Neutrophil (primary cell): ENCODE data around the gene TMEM164.

Experiments
- H3K27ac ChIP-seq: fragments of 200-600 bp; sonication (generic); 2 replicates; pipeline ENCODE4 v1.5.1; 2016; ENCODE audit warnings: mild to moderate bottlenecking, moderate library complexity
- H3K27me3 ChIP-seq: fragments of 200-600 bp; sonication (generic); 2 replicates; pipeline ENCODE4 v1.6.0; 2016; ENCODE audit warnings: mild to moderate bottlenecking
- H3K36me3 ChIP-seq: fragments of 200-600 bp; sonication (generic); 2 replicates; pipeline ENCODE4 v1.5.1; 2017
- H3K4me1 ChIP-seq, 2 experiments: fragments of 200-600 bp in 1 of 2; sonication (generic) in 1 of 2; 1 replicate in 1 of 2; 2 replicates in 1 of 2; pipeline versions ENCODE4 v1.5.1 to v1.6.1; 2013 to 2016; ENCODE audit warnings: low read depth in 1 of 2, low read length in 1 of 2, mild to moderate bottlenecking in 1 of 2, moderate library complexity in 1 of 2; ENCODE audit not compliant: control insufficient read depth in 1 of 2, insufficient read depth in 1 of 2
- H3K4me3 ChIP-seq, 2 experiments: fragments of 200-600 bp in 1 of 2; sonication (generic) in 1 of 2; 1 replicate in 1 of 2; 2 replicates in 1 of 2; pipeline ENCODE4 v1.5.1; 2013 to 2016; ENCODE audit warnings: low read depth in 1 of 2, low read length in 1 of 2, mild to moderate bottlenecking in 1 of 2, moderate library complexity in 1 of 2
- H3K9me3 ChIP-seq: fragments of 200-600 bp; sonication (generic); 2 replicates; pipeline ENCODE4 v1.5.1; 2016
- CTCF ChIP-seq: fragments of 200-600 bp; sonication (generic); IDR thresholded peaks from 2 replicates; pipeline ENCODE4 v1.5.1; 2016; ENCODE audit warnings: antibody characterized with exemption

TMEM164 gene

GRCh38 chrX:110118530-110118929 is 115.6 kb downstream of the TMEM164 start:
- Histone ChIP-seq H3K4me3 (no peak overlapping the region), H3K36me3 (peaks cover 8% of the 10 kb centered on the region), H3K27me3 (no peaks in the 10 kb centered on the region), H3K4me1 (peaks cover 9% of the 10 kb centered on the region in 2 experiments), H3K9me3 (no peaks in the 10 kb centered on the region), H3K27ac (no peak overlapping the region)
- TF ChIP-seq CTCF = no peak

- Histone ChIP-seq H3K4me1 (peaks cover 9 to 11% of the 10 kb centered on the region in 2 experiments), H3K9me3 (no peaks in the 10 kb centered on the region), H3K4me3 (no peak overlapping the region), H3K27me3 (no peaks in the 10 kb centered on the region), H3K27ac (no peak overlapping the region), H3K36me3 (peaks cover 8% of the 10 kb centered on the region)
- TF ChIP-seq CTCF = no peak
Observed at GRCh38 chrX:110119480-110119879, 116.6 kb downstream of the TMEM164 start.

GRCh38 chrX:110120025-110120424 is 117.1 kb downstream of the TMEM164 start:
- TF ChIP-seq CTCF = no peak
- Histone ChIP-seq H3K27ac (peak overlapping the region; percentile 23), H3K4me1 (peaks cover 9 to 11% of the 10 kb centered on the region in 2 experiments), H3K27me3 (no peaks in the 10 kb centered on the region), H3K9me3 (no peaks in the 10 kb centered on the region), H3K36me3 (peaks cover 8% of the 10 kb centered on the region), H3K4me3 (no peak overlapping the region)

- Histone ChIP-seq H3K4me1 (peaks cover 9 to 11% of the 10 kb centered on the region in 2 experiments), H3K4me3 (no peak overlapping the region), H3K36me3 (peaks cover 11% of the 10 kb centered on the region), H3K27me3 (no peaks in the 10 kb centered on the region), H3K27ac (peak overlapping the region; percentile 20), H3K9me3 (no peaks in the 10 kb centered on the region)
- TF ChIP-seq CTCF = no peak
Observed at GRCh38 chrX:110123331-110123782, 120.4 kb downstream of the TMEM164 start.

GRCh38 chrX:110125446-110126162 is 122.7 kb downstream of the TMEM164 start:
- Histone ChIP-seq H3K4me1 (peaks cover 2 to 7% of the 10 kb centered on the region in 2 experiments), H3K27me3 (no peaks in the 10 kb centered on the region), H3K36me3 (peaks cover 9% of the 10 kb centered on the region), H3K4me3 (no peak overlapping the region), H3K27ac (no peak overlapping the region), H3K9me3 (no peaks in the 10 kb centered on the region)
- TF ChIP-seq CTCF = no peak
